Progenitor cell of endocrine pancreas (in vitro differentiated cells): ENCODE results near the gene PIAS3. TPM values are rescaled to one million over a fixed set of nuclear protein-coding genes. Genes with fewer than 3 reads are reported as not detected.

Experiments used
- DNase-seq: peaks from one replicate; pipeline ENCODE4 v3.0.0; 2021; ENCODE audit warnings: low spot score; ENCODE audit not compliant: unreplicated experiment
- H3K27ac Mint-ChIP-seq: 2 replicates; pipeline ENCODE4 v1.8.0; 2021; ENCODE audit warnings: mild to moderate bottlenecking, moderate library complexity, mixed read lengths
- H3K27me3 Mint-ChIP-seq: 2 replicates; pipeline ENCODE4 v1.8.0; 2021; ENCODE audit warnings: mixed read lengths
- H3K36me3 Mint-ChIP-seq: 2 replicates; pipeline ENCODE4 v1.8.0; 2022; ENCODE audit warnings: mixed read lengths; ENCODE audit not compliant: insufficient read depth
- H3K4me1 Mint-ChIP-seq: 2 replicates; pipeline ENCODE4 v1.8.0; 2021; ENCODE audit warnings: low read depth, mixed read lengths
- H3K4me3 Mint-ChIP-seq: 2 replicates; pipeline ENCODE4 v1.8.0; 2021; ENCODE audit warnings: low read depth, mild to moderate bottlenecking, moderate library complexity, mixed read lengths
- H3K9me3 Mint-ChIP-seq: 2 replicates; pipeline ENCODE4 v1.8.0; 2021; ENCODE audit warnings: low read depth, mixed read lengths
- CTCF ChIP-seq: fragments of 200-600 bp; sonication (generic); IDR thresholded peaks from one replicate; pipeline ENCODE4 v1.5.0; 2021; ENCODE audit warnings: antibody characterized with exemption, mild to moderate bottlenecking; ENCODE audit not compliant: unreplicated experiment
- total RNA-seq: library from RNA; stranded (reverse); gene quantifications from 2 replicates; pipeline ENCODE4 v1.2.1, GENCODE V29; 2021

Gene PIAS3
- total RNA-seq, 1 donor from 2014 or later = 36.9 TPM

DNA sequence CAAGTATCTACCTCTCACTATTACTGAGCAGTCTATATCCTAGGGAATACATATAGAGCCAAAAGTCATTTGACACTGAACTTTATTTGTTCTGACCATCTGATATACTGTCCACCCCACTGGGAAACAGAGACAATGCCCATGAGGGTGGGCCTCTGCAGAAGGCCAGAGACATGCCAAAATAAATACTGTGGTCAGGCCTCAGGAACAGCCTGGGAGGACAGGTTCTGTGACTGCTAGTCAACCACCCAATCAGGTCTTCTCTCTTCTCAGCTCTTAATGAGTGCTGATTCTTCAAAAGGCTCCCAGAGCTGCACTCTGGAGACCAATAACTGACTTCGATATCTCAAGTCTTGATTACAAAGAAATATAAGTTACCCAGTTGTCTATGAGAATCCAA, 32.3 kb upstream of the PIAS3 start:
- H3K27ac Mint-ChIP-seq = peak overlapping the region; percentile 45

GRCh38 chr1:145889722-145890121, 30.8 kb upstream of the PIAS3 start:
- DNase-seq = no peak
- Mint-ChIP-seq H3K4me3 (no peak overlapping the region), H3K27me3 (peaks cover 17% of the 10 kb centered on the region), H3K36me3 (no peaks in the 10 kb centered on the region), H3K27ac (no peak overlapping the region), H3K4me1 (peaks cover 33% of the 10 kb centered on the region), H3K9me3 (no peaks in the 10 kb centered on the region)
- no peak for TF ChIP-seq CTCF

More for the DNA sequence above, 32.3 kb upstream of the PIAS3 start:
- H3K4me3 Mint-ChIP-seq = no peak overlapping the region
- H3K4me1 Mint-ChIP-seq = peaks cover 33% of the 10 kb centered on the region
- H3K9me3 Mint-ChIP-seq = no peaks in the 10 kb centered on the region
- H3K27me3 Mint-ChIP-seq = peaks cover 8% of the 10 kb centered on the region
- TF ChIP-seq CTCF = no peak
- DNase-seq = no peak
- H3K36me3 Mint-ChIP-seq = no peaks in the 10 kb centered on the region

DNA sequence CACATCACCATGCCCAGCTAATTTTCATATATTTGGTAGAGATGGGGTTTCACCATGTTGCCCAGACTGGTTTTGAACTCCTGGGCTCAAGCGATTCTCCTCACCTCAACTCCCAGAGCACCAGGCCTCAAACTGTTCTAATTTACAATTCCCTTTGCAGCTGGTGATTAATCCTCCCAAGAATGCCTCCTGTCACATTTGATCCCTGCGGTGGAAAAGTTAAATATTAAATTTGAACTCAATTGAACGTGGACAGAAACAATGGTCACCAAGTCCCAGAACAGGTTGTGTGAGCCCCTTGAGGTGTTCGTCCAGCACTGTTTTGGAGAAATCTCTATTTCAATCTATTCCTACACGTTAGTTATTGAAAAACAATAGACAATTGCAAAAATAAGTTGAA, 28.8 kb upstream of the PIAS3 start:
- Mint-ChIP-seq H3K27ac (peak overlapping the region; percentile 86), H3K27me3 (peaks cover 36% of the 10 kb centered on the region), H3K4me1 (peaks cover 29% of the 10 kb centered on the region), H3K9me3 (no peaks in the 10 kb centered on the region), H3K4me3 (peak overlapping the region; percentile 14), H3K36me3 (no peaks in the 10 kb centered on the region)
- DNase-seq = no peak
- no peak for TF ChIP-seq CTCF

DNA sequence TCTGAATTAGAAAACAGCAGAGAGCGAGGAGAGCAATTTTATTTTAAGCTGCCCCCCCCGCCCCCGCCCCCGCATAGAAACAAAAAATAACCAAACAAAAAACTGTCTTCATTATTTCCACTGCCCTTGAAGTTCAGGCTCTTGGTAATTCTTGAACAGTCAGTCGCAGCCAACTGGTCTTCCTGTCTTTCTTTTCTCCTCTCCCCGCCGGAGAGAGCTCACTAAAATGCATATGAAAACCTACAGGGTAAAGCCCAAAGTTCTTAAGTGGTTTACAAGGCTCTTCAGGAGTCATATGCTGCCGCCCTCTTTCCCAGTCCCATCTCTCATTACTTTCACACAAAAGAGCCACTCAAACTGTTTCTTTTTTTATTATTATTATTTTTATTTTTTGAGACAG, 27.9 kb upstream of the PIAS3 start:
- no peak for TF ChIP-seq CTCF
- peak overlapping the region; percentile 76 for H3K4me3 Mint-ChIP-seq
- peaks cover 38% of the 10 kb centered on the region for H3K27me3 Mint-ChIP-seq
- no peak for DNase-seq
- H3K9me3 Mint-ChIP-seq = no peaks in the 10 kb centered on the region
- H3K4me1 Mint-ChIP-seq = peaks cover 24% of the 10 kb centered on the region
- H3K27ac Mint-ChIP-seq = no peak overlapping the region
- no peaks in the 10 kb centered on the region for H3K36me3 Mint-ChIP-seq

DNA sequence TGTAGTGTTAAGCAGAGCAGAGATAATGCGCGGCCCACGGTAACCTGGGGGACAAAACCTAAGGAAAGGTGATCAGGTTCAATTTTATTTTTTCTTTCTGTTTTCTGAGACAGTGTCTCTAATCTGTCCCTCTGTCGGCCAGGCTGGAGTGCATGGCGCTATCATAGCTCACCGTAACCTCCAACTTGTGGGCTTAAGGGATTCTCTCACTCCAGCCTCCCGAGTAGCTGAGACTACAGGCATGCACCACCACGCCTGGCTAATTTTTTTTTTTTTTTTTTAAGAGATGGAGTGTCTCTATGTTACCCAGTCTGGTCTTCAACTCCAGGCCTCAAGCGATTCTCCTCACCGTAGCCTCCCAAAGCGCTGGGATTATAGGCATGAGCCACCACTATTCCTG, 27.5 kb upstream of the PIAS3 start:
- DNase-seq = no peak
- H3K4me3 Mint-ChIP-seq = peak overlapping the region; percentile 76
- no peaks in the 10 kb centered on the region for H3K9me3 Mint-ChIP-seq
- peaks cover 38% of the 10 kb centered on the region for H3K27me3 Mint-ChIP-seq
- no peak for TF ChIP-seq CTCF
- H3K36me3 Mint-ChIP-seq = no peaks in the 10 kb centered on the region
- no peak overlapping the region for H3K27ac Mint-ChIP-seq
- peaks cover 23% of the 10 kb centered on the region for H3K4me1 Mint-ChIP-seq
